NCI-H146 (cell line): ENCODE measurements around the gene KDM1A.

Experiments
- DNase-seq: peaks from one replicate; lab custom pipeline; 2025; lab: John Stamatoyannopoulos, UW

Gene KDM1A

GRCh38 chr1:23110391-23110790 is 91.1 kb downstream of the KDM1A start:
- no peak for DNase-seq

GRCh38 chr1:23111600-23112535 is 92.6 kb downstream of the KDM1A start:
- no peak for DNase-seq

- no peak for DNase-seq
Observed at GRCh38 chr1:23114424-23115079, 95.3 kb downstream of the KDM1A start.

DNA sequence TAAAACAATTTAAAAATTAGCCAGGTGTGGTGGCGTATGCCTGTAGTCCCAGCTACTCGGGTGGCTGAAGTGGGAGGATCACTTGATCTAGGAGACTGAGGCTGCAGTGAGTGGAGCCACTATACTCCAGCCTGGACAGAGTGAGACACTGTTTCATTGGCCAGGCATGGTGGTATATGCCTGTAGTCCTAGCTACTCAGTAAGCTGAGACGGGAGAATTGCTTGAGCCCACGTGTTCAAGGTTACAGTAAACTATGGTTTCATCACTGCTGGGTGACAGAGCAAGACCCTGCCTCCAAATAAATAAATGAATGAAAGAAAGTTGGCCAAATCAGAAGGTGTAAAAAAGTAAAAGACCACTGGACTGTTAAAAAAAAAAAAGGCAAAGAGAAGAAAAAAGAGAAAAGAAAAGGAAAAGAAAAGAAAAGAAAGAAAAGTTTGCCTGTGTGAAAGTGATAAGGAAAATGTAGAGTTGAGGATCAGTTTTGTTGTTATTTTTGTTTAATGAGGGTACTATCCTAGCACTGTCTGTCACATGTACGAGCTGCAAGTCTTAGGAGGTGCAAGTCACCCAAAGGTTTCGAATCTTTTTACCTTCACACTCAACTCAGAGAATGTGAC is 97.1 kb downstream of the KDM1A start:
- no peak for DNase-seq

GRCh38 chr1:23116921-23117699 is 97.8 kb downstream of the KDM1A start:
- no peak for DNase-seq

GRCh38 chr1:23118407-23118806 is 99.1 kb downstream of the KDM1A start:
- no peak for DNase-seq

DNA sequence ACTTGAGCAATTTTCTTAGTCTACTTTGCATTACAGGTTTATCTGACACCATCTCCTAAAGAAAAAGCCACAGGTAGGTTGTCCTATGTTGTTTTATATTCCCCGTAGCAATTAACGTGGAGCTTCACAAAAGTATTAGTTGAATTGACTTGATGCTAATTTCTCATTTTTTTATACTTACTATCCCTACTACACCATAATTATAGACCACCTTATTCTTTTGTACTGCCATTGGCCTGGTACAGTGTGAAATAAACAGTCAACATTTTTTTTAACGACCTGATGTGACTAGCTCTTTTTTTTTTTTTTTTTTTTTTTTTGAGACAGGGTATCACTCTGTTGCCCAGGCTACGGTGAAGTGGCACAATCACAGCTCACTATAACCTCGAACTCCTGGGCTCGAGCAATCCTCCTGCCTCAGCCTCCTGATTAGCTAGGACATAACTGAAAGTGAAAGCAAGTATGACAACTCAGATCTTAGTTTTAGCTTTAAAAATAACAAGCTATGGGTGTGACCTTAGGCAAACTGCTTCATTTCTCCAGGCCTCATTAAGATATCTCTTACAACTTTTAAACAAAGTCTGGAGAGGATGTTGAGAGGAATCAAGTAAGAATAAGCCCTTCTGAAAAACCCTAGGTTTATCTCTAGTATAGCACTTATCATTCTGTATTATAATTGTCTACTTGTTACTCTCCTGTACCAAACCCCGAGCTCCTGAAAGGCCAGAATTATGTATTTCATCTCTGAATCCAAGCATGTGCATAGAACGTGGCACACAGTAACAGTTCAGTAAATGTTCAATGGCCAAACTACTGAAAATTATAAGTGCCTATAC is 99.9 kb downstream of the KDM1A start:
- no peak for DNase-seq

DNA sequence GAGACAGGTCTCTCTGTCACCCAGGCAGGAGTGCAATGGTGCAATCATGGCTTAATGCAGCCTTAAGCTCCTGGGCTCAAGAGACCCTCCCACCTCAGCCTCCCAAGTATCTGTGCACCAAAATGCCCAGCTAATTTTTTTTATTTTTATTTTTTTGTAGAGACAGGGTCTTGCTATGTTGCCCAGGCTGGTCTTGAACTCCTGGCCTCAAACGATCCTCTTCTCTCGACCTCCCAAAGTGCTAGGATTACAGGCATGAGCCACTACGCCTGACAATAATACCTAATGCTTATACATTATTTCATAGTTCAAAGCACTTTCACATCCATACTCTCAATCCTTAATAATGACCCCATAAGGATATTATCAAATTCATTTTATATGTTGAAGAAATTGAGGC is 101.1 kb downstream of the KDM1A start:
- no peak for DNase-seq

DNA sequence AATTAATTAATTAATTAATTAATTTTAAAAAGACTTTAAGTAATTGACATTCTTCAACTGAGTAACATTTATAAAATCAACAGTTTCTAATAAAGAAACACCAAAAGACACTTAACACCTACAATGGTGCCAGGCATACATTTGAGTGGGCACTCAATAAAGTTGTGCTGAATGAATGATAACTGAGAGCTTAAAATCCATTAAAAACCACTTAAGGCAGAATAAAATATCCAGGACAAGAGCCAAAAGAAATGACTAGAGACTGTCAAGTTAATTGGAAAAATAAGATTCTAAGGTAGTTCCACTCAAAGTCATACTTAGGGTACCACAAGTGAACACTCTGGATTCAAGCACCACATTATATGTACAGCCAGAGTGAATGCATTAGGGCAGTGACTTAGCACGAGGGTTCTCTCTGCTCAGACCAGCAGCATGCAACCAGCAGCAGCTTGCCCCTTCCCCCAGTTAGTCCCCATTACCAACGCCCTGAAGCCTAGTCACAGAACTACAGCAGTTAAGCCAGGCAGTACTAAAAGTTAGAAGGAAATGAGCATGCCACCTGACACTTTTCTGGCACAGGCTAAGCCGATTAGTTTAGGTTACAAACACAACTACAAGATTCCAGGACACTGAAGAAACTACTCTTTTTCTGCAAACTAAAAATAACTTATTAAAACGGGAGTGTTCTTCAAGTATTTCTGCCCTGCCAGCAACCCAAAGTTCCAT is 102.9 kb downstream of the KDM1A start:
- DNase-seq: no peak

- DNase-seq: no peak
Observed at GRCh38 chr1:23122796-23123195, 103.5 kb downstream of the KDM1A start.

GRCh38 chr1:23123528-23123927 is 104.3 kb downstream of the KDM1A start:
- no peak for DNase-seq

- no peak for DNase-seq
Observed at GRCh38 chr1:23124259-23125026, 105.2 kb downstream of the KDM1A start.

DNA sequence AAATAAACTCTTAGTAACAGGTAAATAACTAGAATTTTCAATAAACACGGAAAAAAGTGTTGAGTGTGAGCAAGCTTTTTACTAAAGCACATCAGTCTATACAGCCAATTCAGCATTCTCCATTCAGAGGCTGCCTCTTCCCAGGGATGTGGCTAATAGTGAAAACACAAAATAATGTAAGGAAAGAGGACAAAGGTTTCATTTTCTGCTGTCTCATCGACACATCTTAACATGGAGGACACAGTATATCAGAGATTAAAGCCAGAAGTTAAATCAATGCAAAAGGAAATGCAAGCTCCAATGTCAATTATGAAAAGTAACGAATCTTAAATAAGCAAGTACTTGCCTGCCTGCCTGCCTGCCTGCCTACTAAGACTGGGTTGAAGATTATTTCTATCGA is 106.2 kb downstream of the KDM1A start:
- no peak for DNase-seq

- DNase-seq: no peak
Observed at GRCh38 chr1:23126200-23126599, 106.9 kb downstream of the KDM1A start.

DNA sequence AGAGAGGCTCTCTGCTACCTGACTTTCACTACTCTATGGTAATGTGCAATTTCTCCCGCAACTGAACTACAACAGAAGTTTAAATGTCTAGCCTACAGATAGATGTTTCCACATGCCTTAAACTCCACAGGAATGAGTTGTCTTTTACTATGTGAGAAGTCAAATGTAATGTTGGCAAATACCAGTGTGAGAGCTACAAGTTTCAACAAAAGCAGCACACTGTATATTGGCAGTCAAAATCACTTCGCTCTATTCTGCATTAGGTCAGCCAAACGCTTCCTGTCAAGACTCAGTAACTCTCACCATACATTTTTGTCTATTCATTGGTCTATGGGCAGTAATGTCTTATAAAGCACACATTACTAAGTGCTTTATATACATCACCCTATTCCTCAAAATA is 107.5 kb downstream of the KDM1A start:
- no peak for DNase-seq

DNA sequence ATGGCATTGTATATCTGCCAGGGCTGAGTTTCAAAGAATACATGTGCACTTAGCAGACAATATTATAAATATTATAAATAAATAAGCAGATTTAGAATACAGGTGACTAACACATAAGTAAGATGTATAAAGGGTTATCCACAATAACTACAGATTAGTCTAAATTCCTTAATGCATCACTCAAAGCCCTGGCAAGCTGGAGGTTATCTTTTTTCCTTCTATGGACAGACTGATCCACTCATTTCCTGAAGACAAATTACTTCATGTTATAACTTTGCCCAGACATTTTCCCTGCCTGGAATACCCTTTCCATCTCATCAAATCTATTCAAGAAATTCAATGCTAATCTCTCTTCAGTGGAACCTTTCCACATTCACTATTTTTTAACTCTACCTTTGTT is 110.6 kb downstream of the KDM1A start:
- no peak for DNase-seq

GRCh38 chr1:23132033-23132432 is 112.8 kb downstream of the KDM1A start:
- DNase-seq: no peak
